GM19023 (cell line): ENCODE results near the gene SLC25A45.

Source experiments
- ATAC-seq: cut with Tn5 transposase; IDR thresholded peaks from one replicate; pipeline ENCODE4 v1.9.1; 2021; ENCODE audit warnings: mild to moderate bottlenecking, moderate library complexity; ENCODE audit not compliant: unreplicated experiment

The SLC25A45 gene, protein sequence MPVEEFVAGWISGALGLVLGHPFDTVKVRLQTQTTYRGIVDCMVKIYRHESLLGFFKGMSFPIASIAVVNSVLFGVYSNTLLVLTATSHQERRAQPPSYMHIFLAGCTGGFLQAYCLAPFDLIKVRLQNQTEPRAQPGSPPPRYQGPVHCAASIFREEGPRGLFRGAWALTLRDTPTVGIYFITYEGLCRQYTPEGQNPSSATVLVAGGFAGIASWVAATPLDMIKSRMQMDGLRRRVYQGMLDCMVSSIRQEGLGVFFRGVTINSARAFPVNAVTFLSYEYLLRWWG

GRCh38 chr11:65382033-65382803 lies at the start of gene SLC25A45:
Gene SLC25A45, minus strand, starts transcription at chr11:65382646. Its CDS starts 695 bp downstream, at chr11:65381951.
- peak; percentile 70 for ATAC-seq

DNA sequence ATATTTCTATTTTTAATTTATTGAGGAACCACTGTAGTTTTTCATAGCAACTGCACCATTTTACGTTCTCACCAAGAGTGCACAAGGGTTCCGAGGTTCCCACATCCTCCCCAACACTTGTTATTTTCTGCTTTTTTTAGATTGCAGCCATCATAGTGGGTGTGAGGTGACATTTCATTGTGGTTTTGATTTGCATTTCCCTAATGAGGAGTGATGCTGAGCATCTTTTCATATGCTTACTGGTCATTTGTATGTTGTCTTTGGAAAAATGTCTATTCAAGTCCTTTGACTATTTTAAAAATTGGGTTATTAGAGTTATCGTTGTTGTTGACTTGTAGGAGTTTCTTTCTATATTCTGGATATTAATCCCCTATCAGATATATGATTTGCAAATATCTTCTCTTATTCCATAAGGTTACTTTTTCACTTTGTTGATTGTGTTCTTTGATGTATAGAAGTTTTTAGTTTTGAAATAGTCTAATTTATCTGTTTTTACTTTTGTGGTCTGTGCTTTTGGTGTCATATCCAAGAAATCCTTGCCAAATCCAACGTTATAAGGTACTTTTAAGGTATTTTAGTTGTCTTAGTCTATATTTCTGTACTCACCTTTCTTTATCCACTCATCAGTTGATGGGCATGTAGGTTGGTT lies 49.1 kb upstream of the SLC25A45 start:
- no peak for ATAC-seq

- no peak for ATAC-seq
Observed at GRCh38 chr11:65430406-65431217, 48.2 kb upstream of the SLC25A45 start.

DNA sequence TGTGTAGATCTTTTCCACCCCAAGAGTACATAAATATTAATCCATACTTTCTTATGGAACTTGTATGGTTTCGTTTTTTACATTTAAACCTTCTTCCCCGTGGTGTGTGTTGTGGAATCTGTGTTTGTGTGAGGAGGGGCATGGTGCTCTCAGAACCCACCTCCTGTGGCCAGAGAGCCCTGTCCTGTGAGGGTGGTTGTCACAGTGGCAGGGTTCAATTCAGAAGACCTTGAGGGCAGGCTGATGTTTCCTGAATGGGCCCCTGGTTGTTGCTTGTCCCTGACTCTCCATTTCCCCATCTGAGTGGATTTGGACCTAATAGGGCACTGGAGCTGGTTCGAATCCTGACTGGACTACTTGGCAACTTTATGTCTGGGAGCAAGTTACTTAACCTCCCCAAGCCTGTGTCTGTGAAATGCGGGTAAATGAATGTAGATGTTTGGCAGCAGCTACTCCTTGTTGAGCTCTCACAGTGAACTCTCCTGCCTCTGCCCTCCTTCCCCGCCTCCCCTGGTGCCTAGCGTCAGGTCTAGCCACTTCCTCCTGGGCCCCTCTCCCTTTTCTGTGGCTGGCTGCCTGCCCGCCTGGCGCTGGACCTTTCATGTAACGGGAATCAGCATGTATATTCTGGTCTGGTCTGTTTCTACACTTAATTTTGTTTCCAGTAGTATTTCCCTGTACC lies 47.4 kb upstream of the SLC25A45 start:
- ATAC-seq: no peak

DNA sequence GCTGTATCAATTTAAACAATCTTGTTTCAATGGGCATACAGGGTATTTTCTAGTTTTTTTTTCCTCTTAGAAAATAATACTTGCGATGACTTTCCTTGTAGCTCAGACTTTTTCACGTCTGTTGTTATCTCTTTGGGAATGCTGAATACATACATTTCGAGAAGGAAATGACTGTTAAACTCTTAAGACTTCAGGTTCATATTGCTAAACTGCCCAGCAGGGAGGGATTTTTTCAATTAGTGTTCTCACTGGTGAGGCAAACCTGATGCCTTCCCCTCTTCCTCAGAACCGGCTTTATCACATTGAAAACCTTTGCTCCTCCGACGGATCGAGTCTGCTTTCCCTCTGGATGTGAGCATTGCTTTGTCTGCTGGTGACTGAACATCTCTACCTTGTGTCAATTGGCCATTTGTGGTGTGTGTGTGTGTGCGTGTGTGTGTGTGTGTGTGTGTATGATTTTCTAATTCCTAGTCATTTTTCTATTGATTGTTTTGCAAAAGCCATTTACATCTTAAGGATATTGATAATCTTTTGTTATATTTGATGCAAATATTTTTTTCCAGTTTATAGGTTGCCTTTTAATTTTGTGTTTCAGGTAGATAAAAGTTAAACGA lies 46.7 kb upstream of the SLC25A45 start:
- ATAC-seq: no peak

DNA sequence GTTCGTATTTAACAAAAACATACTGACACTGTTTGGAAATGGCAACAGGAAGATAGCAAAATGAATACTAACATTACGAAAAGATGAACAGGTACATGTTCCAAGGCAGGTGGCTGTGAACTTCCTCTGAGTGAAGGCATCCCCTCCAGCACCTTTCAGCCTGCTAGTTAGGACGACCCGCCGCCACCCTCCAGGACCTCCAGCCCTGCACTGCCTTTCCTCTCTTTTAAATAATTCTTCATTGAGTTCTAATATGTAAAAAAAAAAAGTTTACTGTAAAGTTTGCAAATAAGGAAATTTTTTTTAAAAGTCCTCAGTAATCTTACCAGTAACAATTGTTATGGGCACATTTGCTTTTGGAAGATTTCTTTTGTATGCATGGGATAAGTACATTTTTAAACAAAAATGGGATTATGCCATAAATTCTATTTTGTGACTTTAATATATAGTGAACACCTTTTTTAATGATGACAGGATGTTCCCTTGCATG lies 46.2 kb upstream of the SLC25A45 start:
- ATAC-seq: no peak

DNA sequence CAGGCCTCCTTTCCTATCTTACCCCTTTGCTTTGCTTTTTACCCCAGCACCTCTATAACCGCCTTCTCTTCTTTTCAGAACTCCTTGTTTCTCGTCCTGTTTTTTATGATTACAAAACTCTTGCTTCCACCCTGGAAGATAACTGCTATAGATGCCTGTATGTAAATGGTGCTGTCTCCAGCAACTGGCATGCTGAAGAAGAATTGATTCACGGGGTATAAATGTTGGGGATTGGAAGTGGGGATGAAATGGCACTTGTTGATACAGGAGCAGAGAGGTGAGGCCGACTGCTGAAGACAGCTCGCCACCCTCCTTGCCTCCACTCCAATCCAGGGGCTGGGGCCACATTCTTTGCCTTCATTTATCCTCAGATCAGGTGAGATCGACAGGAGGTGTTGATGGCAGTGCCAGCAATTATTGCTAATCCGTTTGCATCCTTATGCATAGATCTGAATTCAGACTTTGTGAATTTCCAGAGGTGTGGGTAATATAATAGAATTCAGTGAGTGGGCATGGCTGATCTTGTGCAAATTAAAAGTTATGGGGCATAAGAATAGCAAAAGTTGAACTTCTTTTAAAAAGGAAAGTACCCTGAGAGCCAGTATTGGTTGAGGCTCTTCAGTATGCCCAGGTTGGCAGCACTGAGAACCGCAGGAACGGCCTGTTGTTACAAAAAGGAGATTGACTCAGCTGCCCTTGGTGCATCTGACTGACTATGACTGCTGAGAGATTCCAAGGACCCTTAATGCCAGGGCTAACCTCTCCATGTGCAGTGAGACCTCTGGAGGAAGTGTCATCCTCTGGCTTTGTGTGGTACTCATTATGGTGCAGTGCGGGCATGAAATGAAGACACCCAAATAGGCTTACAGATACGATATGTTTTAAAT lies 45.5 kb upstream of the SLC25A45 start:
- no peak for ATAC-seq

GRCh38 chr11:65426839-65427690 lies 44.6 kb upstream of the SLC25A45 start:
- no peak for ATAC-seq

DNA sequence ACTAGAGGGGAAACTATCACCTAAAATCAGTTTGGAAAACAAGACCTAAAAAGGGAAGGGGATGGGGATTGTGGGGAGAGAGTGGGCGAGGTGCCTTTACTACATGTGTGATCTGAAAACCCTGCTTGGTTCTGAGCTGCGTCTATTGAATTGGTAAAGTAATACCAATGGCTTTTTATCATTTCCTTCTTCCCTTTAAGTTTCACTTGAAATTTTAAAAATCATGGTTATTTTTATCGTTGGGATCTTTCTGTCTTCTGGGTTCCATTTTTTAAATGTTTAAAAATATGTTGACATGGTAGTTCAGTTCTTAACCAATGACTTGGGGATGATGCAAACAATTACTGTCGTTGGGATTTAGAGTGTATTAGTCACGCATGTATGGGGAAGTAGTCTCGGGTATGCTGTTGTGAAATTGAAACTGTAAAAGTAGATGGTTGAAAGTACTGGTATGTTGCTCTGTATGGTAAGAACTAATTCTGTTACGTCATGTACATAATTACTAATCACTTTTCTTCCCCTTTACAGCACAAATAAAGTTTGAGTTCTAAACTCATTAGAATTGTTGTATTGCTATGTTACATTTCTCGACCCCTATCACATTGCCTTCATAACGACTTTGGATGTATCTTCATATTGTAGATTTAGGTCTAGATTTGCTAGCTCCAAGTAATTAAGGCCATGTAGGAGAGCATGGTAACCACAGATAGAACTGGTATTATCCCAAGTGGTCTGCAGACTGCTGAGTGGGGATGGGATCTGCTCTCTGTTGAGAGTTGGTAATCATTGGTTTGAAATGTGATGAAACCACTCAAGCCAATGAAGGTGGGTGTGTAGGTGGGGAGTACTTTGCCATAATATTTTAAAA lies 43.8 kb upstream of the SLC25A45 start:
- ATAC-seq: no peak

DNA sequence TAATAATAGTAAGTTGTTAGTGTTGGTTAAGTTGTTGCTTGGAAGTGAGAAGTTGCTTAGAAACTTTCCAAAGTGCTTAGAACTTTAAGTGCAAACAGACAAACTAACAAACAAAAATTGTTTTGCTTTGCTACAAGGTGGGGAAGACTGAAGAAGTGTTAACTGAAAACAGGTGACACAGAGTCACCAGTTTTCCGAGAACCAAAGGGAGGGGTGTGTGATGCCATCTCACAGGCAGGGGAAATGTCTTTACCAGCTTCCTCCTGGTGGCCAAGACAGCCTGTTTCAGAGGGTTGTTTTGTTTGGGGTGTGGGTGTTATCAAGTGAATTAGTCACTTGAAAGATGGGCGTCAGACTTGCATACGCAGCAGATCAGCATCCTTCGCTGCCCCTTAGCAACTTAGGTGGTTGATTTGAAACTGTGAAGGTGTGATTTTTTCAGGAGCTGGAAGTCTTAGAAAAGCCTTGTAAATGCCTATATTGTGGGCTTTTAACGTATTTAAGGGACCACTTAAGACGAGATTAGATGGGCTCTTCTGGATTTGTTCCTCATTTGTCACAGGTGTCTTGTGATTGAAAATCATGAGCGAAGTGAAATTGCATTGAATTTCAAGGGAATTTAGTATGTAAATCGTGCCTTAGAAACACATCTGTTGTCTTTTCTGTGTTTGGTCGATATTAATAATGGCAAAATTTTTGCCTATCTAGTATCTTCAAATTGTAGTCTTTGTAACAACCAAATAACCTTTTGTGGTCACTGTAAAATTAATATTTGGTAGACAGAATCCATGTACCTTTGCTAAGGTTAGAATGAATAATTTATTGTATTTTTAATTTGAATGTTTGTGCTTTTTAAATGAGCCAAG lies 42.9 kb upstream of the SLC25A45 start:
- ATAC-seq: no peak

GRCh38 chr11:65424205-65425104 lies 42.0 kb upstream of the SLC25A45 start:
- no peak for ATAC-seq

DNA sequence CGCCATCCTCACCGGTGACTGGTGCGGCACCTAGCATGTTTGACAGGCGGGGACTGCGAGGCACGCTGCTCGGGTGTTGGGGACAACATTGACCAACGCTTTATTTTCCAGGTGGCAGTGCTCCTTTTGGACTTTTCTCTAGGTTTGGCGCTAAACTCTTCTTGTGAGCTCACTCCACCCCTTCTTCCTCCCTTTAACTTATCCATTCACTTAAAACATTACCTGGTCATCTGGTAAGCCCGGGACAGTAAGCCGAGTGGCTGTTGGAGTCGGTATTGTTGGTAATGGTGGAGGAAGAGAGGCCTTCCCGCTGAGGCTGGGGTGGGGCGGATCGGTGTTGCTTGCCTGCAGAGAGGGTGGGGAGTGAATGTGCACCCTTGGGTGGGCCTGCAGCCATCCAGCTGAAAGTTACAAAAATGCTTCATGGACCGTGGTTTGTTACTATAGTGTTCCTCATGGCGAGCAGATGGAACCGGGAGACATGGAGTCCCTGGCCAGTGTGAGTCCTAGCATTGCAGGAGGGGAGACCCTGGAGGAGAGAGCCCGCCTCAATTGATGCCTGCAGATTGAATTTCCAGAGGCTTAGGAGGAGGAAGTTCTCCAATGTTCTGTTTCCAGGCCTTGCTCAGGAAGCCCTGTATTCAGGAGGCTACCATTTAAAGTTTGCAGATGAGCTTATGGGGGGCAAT lies 41.2 kb upstream of the SLC25A45 start:
- no peak for ATAC-seq

DNA sequence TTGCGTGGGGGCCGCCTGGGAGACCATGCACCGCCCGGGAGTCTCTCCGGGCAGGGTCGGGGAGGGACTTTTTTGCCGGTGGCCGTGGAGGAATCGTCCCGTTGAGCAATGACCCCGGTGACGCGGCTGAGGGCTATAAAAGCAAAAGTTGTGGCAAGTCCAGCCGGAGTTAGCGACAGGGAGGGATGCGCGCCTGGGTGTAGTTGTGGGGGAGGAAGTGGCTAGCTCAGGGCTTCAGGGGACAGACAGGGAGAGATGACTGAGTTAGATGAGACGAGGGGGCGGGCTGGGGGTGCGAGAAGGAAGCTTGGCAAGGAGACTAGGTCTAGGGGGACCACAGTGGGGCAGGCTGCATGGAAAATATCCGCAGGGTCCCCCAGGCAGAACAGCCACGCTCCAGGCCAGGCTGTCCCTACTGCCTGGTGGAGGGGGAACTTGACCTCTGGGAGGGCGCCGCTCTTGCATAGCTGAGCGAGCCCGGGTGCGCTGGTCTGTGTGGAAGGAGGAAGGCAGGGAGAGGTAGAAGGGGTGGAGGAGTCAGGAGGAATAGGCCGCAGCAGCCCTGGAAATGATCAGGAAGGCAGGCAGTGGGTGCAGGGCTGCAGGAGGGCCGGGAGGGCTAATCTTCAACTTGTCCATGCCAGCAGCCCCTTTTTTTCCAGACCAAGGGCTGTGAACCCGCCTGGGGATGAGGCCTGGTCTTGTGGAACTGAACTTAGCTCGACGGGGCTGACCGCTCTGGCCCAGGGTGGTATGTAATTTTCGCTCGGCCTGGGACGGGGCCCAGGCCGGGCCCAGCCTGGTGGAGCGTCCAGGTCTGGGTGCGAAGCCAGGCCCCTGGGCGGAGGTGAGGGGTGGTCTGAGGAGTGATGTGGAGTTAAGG lies 40.4 kb upstream of the SLC25A45 start, which contains the start of gene NEAT1:
Gene NEAT1, plus strand, starts transcription at position 166 of the 883 bp plus-strand sequence.
- no peak for ATAC-seq
